GM12878 (cell line): ENCODE data around the gene KIF6. TPM values are rescaled to one million over a fixed set of nuclear protein-coding genes. Genes with fewer than 3 reads are reported as not detected.

Experiments used
- ATAC-seq: fragments of 200-7000 bp; cut with Tn5 transposase; 3 replicates; pipeline ENCODE4 v1.9.1; 2020; ENCODE audit warnings: mild to moderate bottlenecking, moderate library complexity
- BruUV-seq: library from RNA; stranded (reverse); fragments of 400-500 nt; replicated peaks from 2 replicates; lab custom pipeline; 2021; lab: Mats Ljungman, UMichigan
- CTCF ChIA-PET: fragments of 300-600 bp; sonication (Branson Sonifier 250); formaldehyde crosslinking; extraction: SDS; loops from one replicate; lab custom pipeline; 2021; ENCODE audit warnings: inconsistent platforms; lab: Yijun Ruan, JAX
- POLR2A ChIA-PET: fragments of 350-600 bp; formaldehyde crosslinking; extraction: SDS; loops from one replicate; lab custom pipeline; 2021; ENCODE audit warnings: inconsistent platforms; lab: Charles Lee
- RAD21 ChIA-PET: fragments of 300-600 bp; sonication (Branson Sonifier 250); formaldehyde crosslinking; loops from one replicate; lab custom pipeline; 2023; ENCODE audit warnings: antibody characterized with exemption; ENCODE audit not compliant: unreplicated experiment; lab: Charles Lee
- SMC1A ChIA-PET: fragments of 300-600 bp; sonication (Branson Sonifier 250); formaldehyde crosslinking; loops from one replicate; lab custom pipeline; 2023; ENCODE audit not compliant: unreplicated experiment, uncharacterized antibody; lab: Charles Lee
- DNase-seq: peaks from one replicate; pipeline ENCODE4 v3.0.0-alpha.2; 2011; ENCODE audit warnings: low read depth, low spot score
- FAIRE-seq: peaks from 3 replicates; lab custom pipeline; 2011; peaks lifted over from hg19 to GRCh38; lab: Jason Lieb, UNC
- H2AFZ ChIP-seq: 2 replicates; pipeline ENCODE4 v1.6.0; 2011; ENCODE audit warnings: low read depth, low read length, control low read depth; ENCODE audit not compliant: control insufficient read depth
- H3K27ac ChIP-seq: 2 replicates; pipeline ENCODE4 v1.5.1; 2011; ENCODE audit warnings: control low read depth; ENCODE audit not compliant: control insufficient read depth, insufficient read depth
- H3K27me3 ChIP-seq, 2 experiments: replicated peaks in 1 of 2; 2 replicates each; pipeline versions ENCODE4 v1.6.0 to v1.6.1; 2011; ENCODE audit warnings: low read length in 1 of 2; ENCODE audit not compliant: control insufficient read depth in 2 of 2, insufficient read depth in 2 of 2
- H3K36me3 ChIP-seq, 2 experiments: 2 replicates each; pipeline ENCODE4 v1.5.1; 2011; ENCODE audit warnings: low read length in 1 of 2; ENCODE audit not compliant: control insufficient read depth in 2 of 2, insufficient read depth in 2 of 2
- H3K4me1 ChIP-seq: 2 replicates; pipeline ENCODE4 v1.6.1; 2011; ENCODE audit warnings: mild to moderate bottlenecking, low read length, moderate library complexity, mixed read lengths; ENCODE audit not compliant: control insufficient read depth, insufficient read depth
- H3K4me2 ChIP-seq: 2 replicates; pipeline ENCODE4 v1.6.0; 2011; ENCODE audit warnings: control low read depth; ENCODE audit not compliant: control insufficient read depth, insufficient read depth
- H3K4me3 ChIP-seq: fragments of 200-600 bp; sonication (generic); 2 replicates; pipeline ENCODE4 v1.5.1; 2016
- H3K79me2 ChIP-seq: 2 replicates; pipeline ENCODE4 v1.6.0; 2011; ENCODE audit warnings: low read length; ENCODE audit not compliant: control insufficient read depth, insufficient read depth
- H3K9ac ChIP-seq: 2 replicates; pipeline ENCODE4 v1.8.0; 2011; ENCODE audit warnings: low read length, control low read depth, mixed read lengths; ENCODE audit not compliant: control insufficient read depth, insufficient read depth
- H3K9me3 ChIP-seq: replicated peaks from 3 replicates; pipeline ENCODE4 v1.5.1; 2011; ENCODE audit warnings: mild to moderate bottlenecking, low read length; ENCODE audit not compliant: control insufficient read depth, insufficient read depth
- H4K20me1 ChIP-seq: 2 replicates; pipeline ENCODE4 v1.6.0; 2011; ENCODE audit not compliant: control insufficient read depth, insufficient read depth
- MTA3 ChIP-seq: IDR thresholded peaks from 2 replicates; pipeline ENCODE4 v1.6.1; 2012; ENCODE audit warnings: low read length, inconsistent platforms, borderline replicate concordance
- NFYA ChIP-seq: IDR thresholded peaks from 2 replicates; pipeline ENCODE4 v1.6.1; 2011; ENCODE audit warnings: low read depth, mild to moderate bottlenecking, low read length, improper control_type of control experiment, borderline replicate concordance
- NR2F1 ChIP-seq: fragments of 450-650 bp; conservative IDR thresholded peaks from 2 replicates; pipeline ENCODE4 v1.6.1; 2017; ENCODE audit warnings: mild to moderate bottlenecking
- PAX5 ChIP-seq: IDR thresholded peaks from 2 replicates; pipeline ENCODE4 v1.6.1; 2011; ENCODE audit warnings: low read depth, low read length, borderline replicate concordance
- SIN3A ChIP-seq: IDR thresholded peaks from 2 replicates; pipeline ENCODE4 v1.6.1; 2012; ENCODE audit warnings: low read depth, low read length, improper control_type of control experiment
- WGBS: methylation state at CpG from one replicate; pipeline ENCODE4 v1.1.6; 2016; ENCODE audit warnings: low lambda C conversion rate; ENCODE audit not compliant: insufficient replicate concordance, insufficient coverage; ENCODE audit errors: missing lambda C conversion rate; 5-methylcytosine and 5-hydroxymethylcytosine counted together
- in situ Hi-C: fragments of 300-500 bp; cut with MboI; formaldehyde crosslinking; loops from 9 replicates; pipeline ENCODE4 v1.14.3; 2018; ENCODE audit warnings: mixed read lengths
- intact Hi-C: fragments of 100-400 bp; cut with micrococcal nuclease; formaldehyde crosslinking; loops from one replicate; pipeline ENCODE4 v1.14.2; 2022; ENCODE audit not compliant: unreplicated experiment
- polyA plus RNA-seq, 11 experiments: library from polyadenylated mRNA; depleted of rRNA in 4 of 11; unstranded in 6 of 11; stranded (reverse) in 5 of 11; fragments of >200 nt; fragmentation: Nextera tagmentation in 4 of 11; fragmentation: Illumina TruSeq in 1 of 11; extraction: Ambion mirVana in 4 of 11; extraction: Trizol in 1 of 11; gene quantifications; 1 replicate in 1 of 11; 2 replicates in 10 of 11; pipeline versions ENCODE4 v1.2.1 to v1.2.3, GENCODE V29; 2011 to 2016; ENCODE audit warnings: inconsistent platforms in 2 of 11, missing spikeins in 2 of 11, low read depth in 1 of 11
- total RNA-seq, 4 experiments: library from RNA; depleted of rRNA in 3 of 4; stranded (reverse); fragments of >200 nt in 3 of 4; fragmentation: Illumina TruSeq in 1 of 4; extraction: Trizol in 1 of 4; gene quantifications; 2 replicates each; pipeline versions ENCODE4 v1.2.1 to v1.2.3, GENCODE V29; 2013 to 2021
- TF ChIP-seq, protein P1 (sequence below): fragments of 450-650 bp; IDR thresholded peaks from 2 replicates; pipeline ENCODE4 v1.6.1; 2017; ENCODE audit warnings: mild to moderate bottlenecking, moderate library complexity

KIF6 gene
- total and polyA plus RNA-seq, 10 of the 15 experiments (the other 5 are each of a cell fraction or from before 2014, with no cell fraction given): 0.09 to 1.0 (median 0.28) TPM

DNA sequence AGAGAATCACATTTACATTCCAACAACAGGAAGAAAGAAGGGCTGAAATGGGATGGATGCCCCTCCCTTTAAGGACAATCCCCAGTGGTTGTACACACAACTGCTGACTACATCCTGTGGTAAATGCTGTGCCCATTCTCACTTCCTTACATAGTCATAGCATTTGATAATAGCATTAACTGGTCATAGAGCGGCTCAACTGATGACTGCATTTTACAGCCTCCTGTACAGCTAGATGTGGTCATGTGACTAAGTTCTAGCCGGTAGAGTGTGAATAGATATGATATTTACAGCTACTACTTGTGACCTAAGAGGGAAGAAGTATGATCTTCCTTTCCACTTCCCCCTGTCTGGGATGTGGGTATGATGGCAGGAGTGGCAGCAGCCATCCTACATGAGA lies 435.7 kb downstream of the KIF6 start:
- Histone ChIP-seq H3K4me2 (no peak overlapping the region), H3K4me1 (no peaks in the 10 kb centered on the region), H3K27ac (no peak overlapping the region), H3K79me2 (no peaks in the 10 kb centered on the region), H2AFZ (no peak overlapping the region), H3K4me3 (no peak overlapping the region), H3K36me3 (no peaks in the 10 kb centered on the region), H4K20me1 (no peaks in the 10 kb centered on the region), H3K9ac (no peak overlapping the region), H3K27me3 (peaks cover 0 to 2% of the 10 kb centered on the region in 2 experiments; a peak in 1 of 4 replicates), H3K9me3 (no peaks in the 10 kb centered on the region)
- 26% methylated on average over 2 of the region's 2 CpGs for WGBS
- BruUV-seq: no TSS peak
- CTCF ChIA-PET: interaction anchor here (1.6 kb wide), 1 partner anchor 13 kb away, joined by 3 read pairs; no protein-coding TSS in a partner anchor
- DNase-seq: no peak
- TF ChIP-seq SIN3A: no peak
- no peak for TF ChIP-seq NFYA
- TF ChIP-seq NR2F1: no peak
- TF ChIP-seq MTA3: no peak
- no peak for TF ChIP-seq PAX5
- TF ChIP-seq, protein P1, sequence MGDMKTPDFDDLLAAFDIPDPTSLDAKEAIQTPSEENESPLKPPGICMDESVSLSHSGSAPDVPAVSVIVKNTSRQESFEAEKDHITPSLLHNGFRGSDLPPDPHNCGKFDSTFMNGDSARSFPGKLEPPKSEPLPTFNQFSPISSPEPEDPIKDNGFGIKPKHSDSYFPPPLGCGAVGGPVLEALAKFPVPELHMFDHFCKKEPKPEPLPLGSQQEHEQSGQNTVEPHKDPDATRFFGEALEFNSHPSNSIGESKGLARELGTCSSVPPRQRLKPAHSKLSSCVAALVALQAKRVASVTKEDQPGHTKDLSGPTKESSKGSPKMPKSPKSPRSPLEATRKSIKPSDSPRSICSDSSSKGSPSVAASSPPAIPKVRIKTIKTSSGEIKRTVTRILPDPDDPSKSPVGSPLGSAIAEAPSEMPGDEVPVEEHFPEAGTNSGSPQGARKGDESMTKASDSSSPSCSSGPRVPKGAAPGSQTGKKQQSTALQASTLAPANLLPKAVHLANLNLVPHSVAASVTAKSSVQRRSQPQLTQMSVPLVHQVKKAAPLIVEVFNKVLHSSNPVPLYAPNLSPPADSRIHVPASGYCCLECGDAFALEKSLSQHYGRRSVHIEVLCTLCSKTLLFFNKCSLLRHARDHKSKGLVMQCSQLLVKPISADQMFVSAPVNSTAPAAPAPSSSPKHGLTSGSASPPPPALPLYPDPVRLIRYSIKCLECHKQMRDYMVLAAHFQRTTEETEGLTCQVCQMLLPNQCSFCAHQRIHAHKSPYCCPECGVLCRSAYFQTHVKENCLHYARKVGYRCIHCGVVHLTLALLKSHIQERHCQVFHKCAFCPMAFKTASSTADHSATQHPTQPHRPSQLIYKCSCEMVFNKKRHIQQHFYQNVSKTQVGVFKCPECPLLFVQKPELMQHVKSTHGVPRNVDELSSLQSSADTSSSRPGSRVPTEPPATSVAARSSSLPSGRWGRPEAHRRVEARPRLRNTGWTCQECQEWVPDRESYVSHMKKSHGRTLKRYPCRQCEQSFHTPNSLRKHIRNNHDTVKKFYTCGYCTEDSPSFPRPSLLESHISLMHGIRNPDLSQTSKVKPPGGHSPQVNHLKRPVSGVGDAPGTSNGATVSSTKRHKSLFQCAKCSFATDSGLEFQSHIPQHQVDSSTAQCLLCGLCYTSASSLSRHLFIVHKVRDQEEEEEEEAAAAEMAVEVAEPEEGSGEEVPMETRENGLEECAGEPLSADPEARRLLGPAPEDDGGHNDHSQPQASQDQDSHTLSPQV: no peak
- SMC1A ChIA-PET: no interaction called here
- in situ Hi-C loops: no loop called here
- peak; percentile 31 for FAIRE-seq
- intact Hi-C loops: no loop called here
- POLR2A ChIA-PET: no interaction called here
- RAD21 ChIA-PET: no interaction called here
- peak; percentile 53 for ATAC-seq
